ENCODE data around the gene ENTPD8.

ENTPD8 gene

GRCh38 chr9:137441289-137441934 lies at the start of gene ENTPD8:
Gene ENTPD8 (minus strand): TSS chr9:137441357. CDS start chr9:137438285, 3,072 bp downstream.
- FAIRE-seq (no peak), DNase-seq (ENCODE audit: insufficient read length, low spot score) (no peak)
- no peak for TF ChIP-seq POLR2A (IDR thresholded peaks at IDR 0.05; ENCODE audit: low read depth, low read length)

- FAIRE-seq, result no peak
- TF ChIP-seq POLR2A (IDR thresholded peaks at IDR 0.05; ENCODE audit: low read depth, low read length), result no peak
- DNase-seq (ENCODE audit: insufficient read length, low spot score), result no peak
These were observed 49.5 kb upstream of the ENTPD8 start for GRCh38 chr9:137490532-137491186.

GRCh38 chr9:137488906-137489305 lies 47.7 kb upstream of the ENTPD8 start:
- no peak for TF ChIP-seq POLR2A (IDR thresholded peaks at IDR 0.05; ENCODE audit: low read depth, low read length)
- FAIRE-seq (no peak), DNase-seq (ENCODE audit: insufficient read length, low spot score) (no peak)

GRCh38 chr9:137488327-137488653 lies 47.1 kb upstream of the ENTPD8 start:
- no peak for TF ChIP-seq POLR2A (IDR thresholded peaks at IDR 0.05; ENCODE audit: low read depth, low read length)
- DNase-seq (ENCODE audit: insufficient read length, low spot score) (no peak), FAIRE-seq (no peak)

GRCh38 chr9:137487454-137488326 lies 46.5 kb upstream of the ENTPD8 start:
- TF ChIP-seq POLR2A (IDR thresholded peaks at IDR 0.05; ENCODE audit: low read depth, low read length), result no peak
- no peak for DNase-seq (ENCODE audit: insufficient read length, low spot score)
- FAIRE-seq, result no peak

- no peak for TF ChIP-seq POLR2A (IDR thresholded peaks at IDR 0.05; ENCODE audit: low read depth, low read length)
- FAIRE-seq (no peak), DNase-seq (ENCODE audit: insufficient read length, low spot score) (no peak)
These were observed 45.6 kb upstream of the ENTPD8 start for GRCh38 chr9:137486545-137487453.

- FAIRE-seq, result no peak
- no peak for TF ChIP-seq POLR2A (IDR thresholded peaks at IDR 0.05; ENCODE audit: low read depth, low read length)
- no peak for DNase-seq (ENCODE audit: insufficient read length, low spot score)
These were observed 45.0 kb upstream of the ENTPD8 start for GRCh38 chr9:137486141-137486490.

GRCh38 chr9:137485343-137486140 lies 44.4 kb upstream of the ENTPD8 start:
- DNase-seq (ENCODE audit: insufficient read length, low spot score), result no peak
- no peak for FAIRE-seq
- TF ChIP-seq POLR2A (IDR thresholded peaks at IDR 0.05; ENCODE audit: low read depth, low read length), result no peak

GRCh38 chr9:137484551-137485315 lies 43.6 kb upstream of the ENTPD8 start:
- no peak for FAIRE-seq
- TF ChIP-seq POLR2A (IDR thresholded peaks at IDR 0.05; ENCODE audit: low read depth, low read length), result no peak
- no peak for DNase-seq (ENCODE audit: insufficient read length, low spot score)

- no peak for TF ChIP-seq POLR2A (IDR thresholded peaks at IDR 0.05; ENCODE audit: low read depth, low read length)
- FAIRE-seq (peak; percentile 98), DNase-seq (ENCODE audit: insufficient read length, low spot score) (peak; percentile 89)
These were observed 41.1 kb upstream of the ENTPD8 start for GRCh38 chr9:137482094-137482781.

Measured in H54 (cell line).